ENCODE data around the gene ATP2B2.

The ATP2B2 gene

GRCh38 chr3:10501664-10502052 is 3.7 kb downstream of the ATP2B2 start:
- Histone ChIP-seq H3K36me3 (ENCODE audit: control insufficient read depth in 1 of 2, insufficient read depth in 2 of 2, low read length in 2 of 2) (no peaks in the 10 kb centered on the region), H3K27me3 (ENCODE audit: low read depth, low read length) (peaks cover 8% of the 10 kb centered on the region), H3K27ac (ENCODE audit: low read length) (no peak overlapping the region), H3K4me3 (ENCODE audit: low read depth in 1 of 2, low read length in 2 of 2) (no peak overlapping the region), H3K4me1 (ENCODE audit: control insufficient read depth in 1 of 2, insufficient read depth in 2 of 2, low read length in 2 of 2) (no peaks in the 10 kb centered on the region), H3K9me3 (ENCODE audit: control insufficient read depth in 1 of 2, low read length in 2 of 2) (no peaks in the 10 kb centered on the region)

GRCh38 chr3:10500717-10501663 is 4.4 kb downstream of the ATP2B2 start:
- Histone ChIP-seq H3K4me1 (ENCODE audit: control insufficient read depth in 1 of 2, insufficient read depth in 2 of 2, low read length in 2 of 2) (no peaks in the 10 kb centered on the region), H3K27ac (ENCODE audit: low read length) (no peak overlapping the region), H3K9me3 (ENCODE audit: control insufficient read depth in 1 of 2, low read length in 2 of 2) (no peaks in the 10 kb centered on the region)

DNA sequence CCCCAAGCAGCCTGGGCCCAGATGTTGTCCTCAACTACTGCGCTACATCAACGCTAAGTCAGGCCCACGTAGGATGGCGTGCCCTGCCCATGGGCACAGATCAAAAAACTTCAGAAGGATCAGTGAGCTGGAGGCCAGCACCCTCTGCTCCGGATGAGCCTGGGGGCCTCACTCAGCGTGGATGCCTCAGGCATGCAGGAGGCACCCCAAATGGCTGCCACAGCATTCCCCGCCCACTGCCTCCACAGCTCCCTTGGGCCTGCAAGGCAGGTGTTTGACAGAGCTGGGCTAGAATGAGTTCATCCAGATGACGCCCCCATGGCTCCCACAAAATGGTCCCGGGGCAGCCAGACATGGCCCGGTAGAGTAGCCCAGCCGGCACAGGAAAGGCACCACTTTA is 7.1 kb downstream of the ATP2B2 start:
- no peaks in the 10 kb centered on the region for H3K27me3 ChIP-seq (ENCODE audit: low read depth, low read length)
- no peaks in the 10 kb centered on the region for H3K36me3 ChIP-seq (ENCODE audit: control insufficient read depth in 1 of 2, insufficient read depth in 2 of 2, low read length in 2 of 2)
- no peaks in the 10 kb centered on the region for H3K9me3 ChIP-seq (ENCODE audit: control insufficient read depth in 1 of 2, low read length in 2 of 2)
- no peak overlapping the region for H3K4me3 ChIP-seq (ENCODE audit: low read depth in 1 of 2, low read length in 2 of 2)
- no peak overlapping the region for H3K27ac ChIP-seq (ENCODE audit: low read length)
- H3K4me1 ChIP-seq (ENCODE audit: control insufficient read depth in 1 of 2, insufficient read depth in 2 of 2, low read length in 2 of 2), result no peaks in the 10 kb centered on the region

More at GRCh38 chr3:10500717-10501663, 4.4 kb downstream of the ATP2B2 start:
- H3K27me3 ChIP-seq (ENCODE audit: low read depth, low read length), result peaks cover 6% of the 10 kb centered on the region
- H3K4me3 ChIP-seq (ENCODE audit: low read depth in 1 of 2, low read length in 2 of 2), result no peak overlapping the region
- no peaks in the 10 kb centered on the region for H3K36me3 ChIP-seq (ENCODE audit: control insufficient read depth in 1 of 2, insufficient read depth in 2 of 2, low read length in 2 of 2)

DNA sequence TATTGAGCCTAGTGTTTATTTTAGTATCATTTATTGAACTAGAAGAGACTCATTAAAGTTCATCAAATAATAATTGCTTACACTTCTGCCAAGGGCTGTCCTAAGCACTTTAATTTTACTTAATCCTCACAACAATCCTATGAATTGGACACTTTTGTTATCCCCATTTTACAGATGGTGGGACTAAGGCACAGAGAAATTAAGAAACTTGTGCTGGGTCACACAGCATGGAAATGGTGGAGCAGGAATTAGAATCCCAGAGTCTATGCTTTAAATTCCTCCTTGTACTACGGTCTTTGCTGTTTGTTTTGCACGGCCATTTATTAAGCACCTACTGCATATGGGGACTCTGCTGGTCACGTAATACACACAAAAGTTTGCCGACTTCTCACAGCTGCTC is 7.9 kb downstream of the ATP2B2 start:
- Histone ChIP-seq H3K36me3 (ENCODE audit: control insufficient read depth in 1 of 2, insufficient read depth in 2 of 2, low read length in 2 of 2) (no peaks in the 10 kb centered on the region), H3K27ac (ENCODE audit: low read length) (no peak overlapping the region), H3K9me3 (ENCODE audit: control insufficient read depth in 1 of 2, low read length in 2 of 2) (no peaks in the 10 kb centered on the region), H3K4me3 (ENCODE audit: low read depth in 1 of 2, low read length in 2 of 2) (no peak overlapping the region), H3K27me3 (ENCODE audit: low read depth, low read length) (no peaks in the 10 kb centered on the region), H3K4me1 (ENCODE audit: control insufficient read depth in 1 of 2, insufficient read depth in 2 of 2, low read length in 2 of 2) (no peaks in the 10 kb centered on the region)

DNA sequence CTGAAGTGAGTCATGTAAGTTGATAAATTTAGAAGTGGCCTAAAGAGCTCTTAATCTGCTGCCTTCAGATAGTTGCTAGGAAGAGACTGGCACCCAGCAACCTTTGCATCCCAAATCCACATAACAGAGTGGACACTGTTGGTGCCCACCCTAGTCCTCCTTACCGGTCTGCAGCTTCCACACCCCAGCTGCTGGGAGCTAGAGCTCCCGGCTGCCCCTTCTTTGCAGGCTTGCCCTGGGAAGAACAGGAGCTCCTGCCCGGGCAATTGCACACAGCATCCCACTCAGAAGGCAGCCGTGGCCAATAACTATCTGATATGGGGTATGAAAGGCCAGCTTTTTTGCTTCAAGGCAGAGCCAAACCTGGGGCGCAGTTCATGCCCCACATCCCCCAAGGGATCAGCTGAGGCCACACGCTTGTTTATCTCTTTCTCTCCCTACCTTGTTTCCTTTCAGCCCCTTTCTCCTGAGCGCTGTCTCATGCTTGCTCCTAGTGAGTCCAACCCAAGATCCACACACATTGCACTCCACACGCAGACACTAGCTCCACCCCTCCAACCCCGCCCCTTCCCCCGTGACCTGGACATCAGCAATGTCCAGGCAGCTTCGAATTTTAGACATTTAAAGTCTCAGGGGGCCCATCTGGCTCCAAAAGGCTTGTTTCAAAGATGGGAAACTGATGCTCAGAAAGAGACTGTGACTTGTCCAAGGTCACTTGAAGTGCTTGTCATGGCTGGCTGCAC is 9.1 kb downstream of the ATP2B2 start:
- Histone ChIP-seq H3K36me3 (ENCODE audit: control insufficient read depth in 1 of 2, insufficient read depth in 2 of 2, low read length in 2 of 2) (no peaks in the 10 kb centered on the region), H3K9me3 (ENCODE audit: control insufficient read depth in 1 of 2, low read length in 2 of 2) (no peaks in the 10 kb centered on the region), H3K4me3 (ENCODE audit: low read depth in 1 of 2, low read length in 2 of 2) (no peak overlapping the region), H3K27me3 (ENCODE audit: low read depth, low read length) (no peaks in the 10 kb centered on the region), H3K27ac (ENCODE audit: low read length) (no peak overlapping the region), H3K4me1 (ENCODE audit: control insufficient read depth in 1 of 2, insufficient read depth in 2 of 2, low read length in 2 of 2) (no peaks in the 10 kb centered on the region)

GRCh38 chr3:10495614-10496013 is 9.8 kb downstream of the ATP2B2 start:
- Histone ChIP-seq H3K4me3 (ENCODE audit: low read depth in 1 of 2, low read length in 2 of 2) (no peak overlapping the region), H3K9me3 (ENCODE audit: control insufficient read depth in 1 of 2, low read length in 2 of 2) (no peaks in the 10 kb centered on the region), H3K27me3 (ENCODE audit: low read depth, low read length) (no peaks in the 10 kb centered on the region), H3K27ac (ENCODE audit: low read length) (no peak overlapping the region), H3K36me3 (ENCODE audit: control insufficient read depth in 1 of 2, insufficient read depth in 2 of 2, low read length in 2 of 2) (no peaks in the 10 kb centered on the region), H3K4me1 (ENCODE audit: control insufficient read depth in 1 of 2, insufficient read depth in 2 of 2, low read length in 2 of 2) (no peaks in the 10 kb centered on the region)

DNA sequence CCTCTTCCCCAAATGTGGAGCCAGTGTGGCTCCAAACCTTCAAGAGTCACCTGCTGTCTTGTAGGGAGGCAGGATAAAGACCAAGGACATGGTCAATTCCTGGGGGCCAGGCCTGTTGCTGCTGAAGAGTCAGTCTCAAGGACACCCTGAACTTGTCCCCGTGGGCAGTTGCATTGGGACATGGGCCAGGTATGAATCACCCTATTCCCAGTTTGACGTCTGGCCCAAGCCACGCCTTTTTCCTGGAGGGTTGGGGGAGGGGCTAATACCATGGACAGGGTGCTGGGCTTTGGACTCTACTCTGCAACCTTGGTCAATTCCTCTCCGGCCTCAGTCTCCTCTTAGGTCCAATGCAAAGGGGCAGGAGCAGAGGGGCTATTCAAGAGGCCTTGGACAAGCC is 10.4 kb downstream of the ATP2B2 start:
- Histone ChIP-seq H3K9me3 (ENCODE audit: control insufficient read depth in 1 of 2, low read length in 2 of 2) (no peaks in the 10 kb centered on the region), H3K36me3 (ENCODE audit: control insufficient read depth in 1 of 2, insufficient read depth in 2 of 2, low read length in 2 of 2) (no peaks in the 10 kb centered on the region), H3K27me3 (ENCODE audit: low read depth, low read length) (no peaks in the 10 kb centered on the region), H3K4me3 (ENCODE audit: low read depth in 1 of 2, low read length in 2 of 2) (no peak overlapping the region), H3K27ac (ENCODE audit: low read length) (no peak overlapping the region), H3K4me1 (ENCODE audit: control insufficient read depth in 1 of 2, insufficient read depth in 2 of 2, low read length in 2 of 2) (no peaks in the 10 kb centered on the region)

DNA sequence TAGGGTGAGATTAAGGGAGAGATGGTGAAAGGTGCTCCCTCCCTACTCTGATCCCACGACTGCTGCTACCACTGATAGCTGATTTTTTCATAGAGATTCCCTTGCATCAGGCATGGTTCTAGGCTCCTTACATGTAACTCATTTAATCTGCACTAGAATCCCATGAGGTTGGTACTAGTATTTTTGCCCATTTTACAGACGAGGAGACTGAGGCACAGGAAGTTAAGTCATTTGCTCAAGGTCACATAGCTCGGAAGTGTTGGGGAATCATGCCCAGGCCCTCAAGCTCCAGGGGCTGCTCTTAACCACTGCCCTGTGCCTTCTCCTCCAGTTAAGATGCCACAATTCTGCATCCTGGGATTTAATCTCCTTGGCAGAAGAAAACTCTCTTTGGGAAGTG is 11.2 kb downstream of the ATP2B2 start:
- H3K36me3 ChIP-seq (ENCODE audit: control insufficient read depth in 1 of 2, insufficient read depth in 2 of 2, low read length in 2 of 2), result no peaks in the 10 kb centered on the region
- no peaks in the 10 kb centered on the region for H3K27me3 ChIP-seq (ENCODE audit: low read depth, low read length)
- no peaks in the 10 kb centered on the region for H3K4me1 ChIP-seq (ENCODE audit: control insufficient read depth in 1 of 2, insufficient read depth in 2 of 2, low read length in 2 of 2)
- no peaks in the 10 kb centered on the region for H3K9me3 ChIP-seq (ENCODE audit: control insufficient read depth in 1 of 2, low read length in 2 of 2)
- H3K27ac ChIP-seq (ENCODE audit: low read length), result no peak overlapping the region
- H3K4me3 ChIP-seq (ENCODE audit: low read depth in 1 of 2, low read length in 2 of 2), result no peak overlapping the region

DNA sequence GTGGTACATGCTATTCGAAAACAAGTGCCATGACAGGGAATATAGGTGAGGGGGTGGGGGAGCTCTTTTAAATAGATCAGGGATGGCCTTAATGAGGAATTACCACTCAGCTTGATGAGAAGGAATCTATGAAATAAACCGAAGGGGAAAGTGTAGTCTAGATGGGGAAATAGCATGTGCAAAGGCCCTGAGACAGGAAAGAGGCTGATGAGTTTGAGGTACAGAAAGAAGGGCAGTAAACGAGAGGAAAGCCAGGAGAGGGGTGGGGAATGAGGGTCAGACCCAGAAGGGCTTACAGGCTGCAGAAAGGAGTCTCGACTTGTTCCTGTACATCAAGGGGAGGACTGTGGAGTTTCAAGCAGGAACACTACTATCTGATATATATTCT is 12.2 kb downstream of the ATP2B2 start:
- no peak overlapping the region for H3K4me3 ChIP-seq (ENCODE audit: low read depth in 1 of 2, low read length in 2 of 2)
- H3K4me1 ChIP-seq (ENCODE audit: control insufficient read depth in 1 of 2, insufficient read depth in 2 of 2, low read length in 2 of 2), result no peaks in the 10 kb centered on the region
- H3K27me3 ChIP-seq (ENCODE audit: low read depth, low read length), result no peaks in the 10 kb centered on the region
- no peak overlapping the region for H3K27ac ChIP-seq (ENCODE audit: low read length)
- no peaks in the 10 kb centered on the region for H3K9me3 ChIP-seq (ENCODE audit: control insufficient read depth in 1 of 2, low read length in 2 of 2)
- H3K36me3 ChIP-seq (ENCODE audit: control insufficient read depth in 1 of 2, insufficient read depth in 2 of 2, low read length in 2 of 2), result no peaks in the 10 kb centered on the region

DNA sequence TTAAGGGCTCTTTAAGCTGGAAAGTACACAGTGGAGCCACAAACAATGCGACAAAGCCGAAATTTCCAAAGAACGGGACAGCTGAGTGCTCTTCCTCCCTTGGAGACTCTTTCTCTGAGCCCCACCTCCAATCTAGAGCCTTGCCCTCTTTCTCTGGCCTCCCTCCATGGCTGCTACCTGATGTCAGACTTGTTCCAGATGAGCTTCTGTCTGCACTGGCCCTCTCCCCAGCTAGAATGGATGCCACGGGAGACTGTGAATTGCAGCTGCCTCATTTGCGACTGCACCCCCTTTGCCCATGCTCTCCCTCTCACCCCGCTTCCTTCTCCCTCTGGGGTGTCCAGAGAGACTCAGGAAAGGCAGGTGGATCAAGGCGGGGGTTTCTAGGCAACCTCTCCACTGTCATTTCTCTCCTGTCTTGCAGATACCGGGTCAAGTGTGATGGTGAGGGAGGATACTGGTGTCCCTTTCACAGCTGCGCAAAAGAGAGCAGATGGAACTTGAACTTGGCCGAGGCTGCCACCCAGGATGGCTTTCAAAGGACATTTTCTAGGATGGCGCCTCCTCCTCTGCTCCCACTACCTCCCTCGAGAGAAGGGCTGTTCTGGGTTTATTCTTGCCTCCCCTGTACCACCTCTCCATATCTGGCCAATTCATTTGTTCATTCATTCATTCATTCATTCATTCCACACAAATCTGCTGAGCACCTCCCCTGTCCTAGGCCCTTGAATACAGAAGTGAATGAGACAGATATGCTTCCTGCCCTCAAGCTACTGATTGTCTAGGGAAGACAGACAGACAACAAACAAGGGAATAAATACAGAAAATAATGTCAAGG is 12.8 kb downstream of the ATP2B2 start:
- H3K9me3 ChIP-seq (ENCODE audit: control insufficient read depth in 1 of 2, low read length in 2 of 2), result no peaks in the 10 kb centered on the region
- no peak overlapping the region for H3K4me3 ChIP-seq (ENCODE audit: low read depth in 1 of 2, low read length in 2 of 2)
- no peaks in the 10 kb centered on the region for H3K27me3 ChIP-seq (ENCODE audit: low read depth, low read length)
- H3K36me3 ChIP-seq (ENCODE audit: control insufficient read depth in 1 of 2, insufficient read depth in 2 of 2, low read length in 2 of 2), result no peaks in the 10 kb centered on the region
- H3K27ac ChIP-seq (ENCODE audit: low read length), result no peak overlapping the region
- no peaks in the 10 kb centered on the region for H3K4me1 ChIP-seq (ENCODE audit: control insufficient read depth in 1 of 2, insufficient read depth in 2 of 2, low read length in 2 of 2)
